ENCODE measurements around the gene SEMA4B. TPM values are rescaled to one million over a fixed set of nuclear protein-coding genes. Genes with fewer than 3 reads are reported as not detected.
"Not testable (repeated sequence)": the region's sequence is repeated elsewhere in the genome, so short reads cannot be mapped to it uniquely, and the experiment has no call there.

The SEMA4B gene
- polyA plus RNA-seq, 1 donor: 57.7 TPM

GRCh38 chr15:90240856-90241255 lies 39.7 kb downstream of the SEMA4B start:
- Histone ChIP-seq H3K9me3 (ENCODE audit: control insufficient read depth, low read depth, low read length) (no peaks in the 10 kb centered on the region), H3K4me1 (ENCODE audit: control insufficient read depth, insufficient read depth, low read length) (no peaks in the 10 kb centered on the region), H3K27ac (ENCODE audit: low read length) (no peak overlapping the region), H3K36me3 (ENCODE audit: control insufficient read depth, insufficient read depth, low read length) (peaks cover 28% of the 10 kb centered on the region), H3K27me3 (ENCODE audit: control insufficient read depth, insufficient read depth, low read length) (no peaks in the 10 kb centered on the region), H3K4me3 (ENCODE audit: low read length) (no peak overlapping the region)
- no peak for DNase-seq
- WGBS (ENCODE audit: insufficient coverage, low lambda C conversion rate): no CpG with 5 or more reads among the region's 8 CpGs

- DNase-seq: no peak
- H3K36me3 ChIP-seq (ENCODE audit: control insufficient read depth, insufficient read depth, low read length): peaks cover 26% of the 10 kb centered on the region
- H3K27ac ChIP-seq (ENCODE audit: low read length): no peak overlapping the region
- H3K4me3 ChIP-seq (ENCODE audit: low read length): no peak overlapping the region
- 100% methylated on average over 1 of the region's 22 CpGs for WGBS (ENCODE audit: insufficient coverage, low lambda C conversion rate)
- no peaks in the 10 kb centered on the region for H3K4me1 ChIP-seq (ENCODE audit: control insufficient read depth, insufficient read depth, low read length)
- no peaks in the 10 kb centered on the region for H3K9me3 ChIP-seq (ENCODE audit: control insufficient read depth, low read depth, low read length)
- H3K27me3 ChIP-seq (ENCODE audit: control insufficient read depth, insufficient read depth, low read length): no peaks in the 10 kb centered on the region
These were observed 40.4 kb downstream of the SEMA4B start for GRCh38 chr15:90241343-90242192.

GRCh38 chr15:90243943-90244639 lies 43.0 kb downstream of the SEMA4B start:
- peaks cover 18% of the 10 kb centered on the region for H3K36me3 ChIP-seq (ENCODE audit: control insufficient read depth, insufficient read depth, low read length)
- no peak overlapping the region for H3K27ac ChIP-seq (ENCODE audit: low read length)
- H3K9me3 ChIP-seq (ENCODE audit: control insufficient read depth, low read depth, low read length): no peaks in the 10 kb centered on the region
- no peak for DNase-seq
- H3K4me3 ChIP-seq (ENCODE audit: low read length): no peak overlapping the region
- 80% methylated on average over 1 of the region's 10 CpGs for WGBS (ENCODE audit: insufficient coverage, low lambda C conversion rate)
- peaks cover 3% of the 10 kb centered on the region for H3K4me1 ChIP-seq (ENCODE audit: control insufficient read depth, insufficient read depth, low read length)
- H3K27me3 ChIP-seq (ENCODE audit: control insufficient read depth, insufficient read depth, low read length): no peaks in the 10 kb centered on the region

GRCh38 chr15:90248789-90249202 lies 47.7 kb downstream of the SEMA4B start:
- no peak for DNase-seq
- no peaks in the 10 kb centered on the region for H3K27me3 ChIP-seq (ENCODE audit: control insufficient read depth, insufficient read depth, low read length)
- H3K27ac ChIP-seq (ENCODE audit: low read length): no peak overlapping the region
- H3K9me3 ChIP-seq (ENCODE audit: control insufficient read depth, low read depth, low read length): no peaks in the 10 kb centered on the region
- no peaks in the 10 kb centered on the region for H3K36me3 ChIP-seq (ENCODE audit: control insufficient read depth, insufficient read depth, low read length)
- H3K4me1 ChIP-seq (ENCODE audit: control insufficient read depth, insufficient read depth, low read length): peaks cover 3% of the 10 kb centered on the region
- H3K4me3 ChIP-seq (ENCODE audit: low read length): peak overlapping the region; percentile 82
- no CpG with 5 or more reads among the region's 6 CpGs for WGBS (ENCODE audit: insufficient coverage, low lambda C conversion rate)

GRCh38 chr15:90249203-90249863 lies 48.2 kb downstream of the SEMA4B start, which contains the start of gene TTLL13:
Gene TTLL13 (plus strand): TSS chr15:90249556. CDS start chr15:90250631, 1,075 bp downstream.
- Histone ChIP-seq H3K27ac (ENCODE audit: low read length) (peak within 1 kb of the TSS; percentile 48), H3K27me3 (ENCODE audit: control insufficient read depth, insufficient read depth, low read length) (no peaks in the 10 kb centered on the region), H3K4me3 (ENCODE audit: low read length) (peak within 1 kb of the TSS; percentile 82), H3K9me3 (ENCODE audit: control insufficient read depth, low read depth, low read length) (no peaks in the 10 kb centered on the region), H3K36me3 (ENCODE audit: control insufficient read depth, insufficient read depth, low read length) (no peaks in the 10 kb centered on the region), H3K4me1 (ENCODE audit: control insufficient read depth, insufficient read depth, low read length) (peaks cover 3% of the 10 kb centered on the region)
- peak; percentile 93 to 94 for DNase-seq
- WGBS (ENCODE audit: insufficient coverage, low lambda C conversion rate): no CpG with 5 or more reads among the region's 44 CpGs

- no peaks in the 10 kb centered on the region for H3K36me3 ChIP-seq (ENCODE audit: control insufficient read depth, insufficient read depth, low read length)
- DNase-seq: no peak
- no CpG with 5 or more reads among the region's 7 CpGs for WGBS (ENCODE audit: insufficient coverage, low lambda C conversion rate)
- no peaks in the 10 kb centered on the region for H3K4me1 ChIP-seq (ENCODE audit: control insufficient read depth, insufficient read depth, low read length)
- no peak overlapping the region for H3K27ac ChIP-seq (ENCODE audit: low read length)
- H3K9me3 ChIP-seq (ENCODE audit: control insufficient read depth, low read depth, low read length): no peaks in the 10 kb centered on the region
- H3K27me3 ChIP-seq (ENCODE audit: control insufficient read depth, insufficient read depth, low read length): no peaks in the 10 kb centered on the region
- H3K4me3 ChIP-seq (ENCODE audit: low read length): no peak overlapping the region
These were observed 56.6 kb downstream of the SEMA4B start for GRCh38 chr15:90257776-90258175.

- DNase-seq: no peak
- H3K4me3 ChIP-seq (ENCODE audit: low read length): no peak overlapping the region
- H3K27ac ChIP-seq (ENCODE audit: low read length): no peak overlapping the region
- H3K36me3 ChIP-seq (ENCODE audit: control insufficient read depth, insufficient read depth, low read length): no peaks in the 10 kb centered on the region
- H3K9me3 ChIP-seq (ENCODE audit: control insufficient read depth, low read depth, low read length): no peaks in the 10 kb centered on the region
- peaks cover 8% of the 10 kb centered on the region for H3K4me1 ChIP-seq (ENCODE audit: control insufficient read depth, insufficient read depth, low read length)
- 63% methylated on average over 2 of the region's 5 CpGs for WGBS (ENCODE audit: insufficient coverage, low lambda C conversion rate)
- no peaks in the 10 kb centered on the region for H3K27me3 ChIP-seq (ENCODE audit: control insufficient read depth, insufficient read depth, low read length)
These were observed 58.4 kb downstream of the SEMA4B start for GRCh38 chr15:90259524-90259923.

GRCh38 chr15:90260731-90261130 lies 59.6 kb downstream of the SEMA4B start:
- H3K27ac ChIP-seq (ENCODE audit: low read length); H3K9me3 ChIP-seq (ENCODE audit: control insufficient read depth, low read depth, low read length); H3K27me3 ChIP-seq (ENCODE audit: control insufficient read depth, insufficient read depth, low read length); H3K4me3 ChIP-seq (ENCODE audit: low read length); H3K36me3 ChIP-seq (ENCODE audit: control insufficient read depth, insufficient read depth, low read length); DNase-seq: not testable (repeated sequence)
- WGBS (ENCODE audit: insufficient coverage, low lambda C conversion rate): 100% methylated on average over 1 of the region's 6 CpGs
- H3K4me1 ChIP-seq (ENCODE audit: control insufficient read depth, insufficient read depth, low read length): peaks cover 13% of the 10 kb centered on the region

GRCh38 chr15:90261811-90262210 lies 60.7 kb downstream of the SEMA4B start:
- H3K36me3 ChIP-seq (ENCODE audit: control insufficient read depth, insufficient read depth, low read length): no peaks in the 10 kb centered on the region
- H3K4me3 ChIP-seq (ENCODE audit: low read length): no peak overlapping the region
- no peak overlapping the region for H3K27ac ChIP-seq (ENCODE audit: low read length)
- peaks cover 15% of the 10 kb centered on the region for H3K4me1 ChIP-seq (ENCODE audit: control insufficient read depth, insufficient read depth, low read length)
- H3K27me3 ChIP-seq (ENCODE audit: control insufficient read depth, insufficient read depth, low read length): no peaks in the 10 kb centered on the region
- no peaks in the 10 kb centered on the region for H3K9me3 ChIP-seq (ENCODE audit: control insufficient read depth, low read depth, low read length)
- WGBS (ENCODE audit: insufficient coverage, low lambda C conversion rate): no CpG with 5 or more reads among the region's 5 CpGs
- DNase-seq: peak in 1 of 2 donors; percentile 28

GRCh38 chr15:90262426-90262825 lies 61.3 kb downstream of the SEMA4B start:
- H3K27ac ChIP-seq (ENCODE audit: low read length): no peak overlapping the region
- no peak for DNase-seq
- WGBS (ENCODE audit: insufficient coverage, low lambda C conversion rate): no CpG with 5 or more reads among the region's 5 CpGs

More at GRCh38 chr15:90262426-90262825, 61.3 kb downstream of the SEMA4B start:
- Histone ChIP-seq H3K4me3 (ENCODE audit: low read length) (no peak overlapping the region), H3K4me1 (ENCODE audit: control insufficient read depth, insufficient read depth, low read length) (peaks cover 21% of the 10 kb centered on the region), H3K9me3 (ENCODE audit: control insufficient read depth, low read depth, low read length) (no peaks in the 10 kb centered on the region), H3K36me3 (ENCODE audit: control insufficient read depth, insufficient read depth, low read length) (no peaks in the 10 kb centered on the region), H3K27me3 (ENCODE audit: control insufficient read depth, insufficient read depth, low read length) (no peaks in the 10 kb centered on the region)
